Astrocyte (in vitro differentiated cells and primary cell): Measurements from ENCODE around the gene BICDL2. TPM values are rescaled to one million over a fixed set of nuclear protein-coding genes. Genes with fewer than 3 reads are reported as not detected.
"Not testable (repeated sequence)": the region's sequence is repeated elsewhere in the genome, so short reads cannot be mapped to it uniquely, and the experiment has no call there.

Experiments
- DNase-seq: peaks from one replicate; pipeline ENCODE4 v3.0.0-alpha.2; 2010; ENCODE audit warnings: low read depth
- FAIRE-seq: peaks from 2 replicates; lab custom pipeline; 2011; peaks lifted over from hg19 to GRCh38; lab: Jason Lieb, UNC
- H2AFZ ChIP-seq: 2 replicates; pipeline ENCODE4 v1.6.0; 2012; ENCODE audit warnings: low read depth, low read length, inconsistent platforms
- H3K27ac ChIP-seq: 2 replicates; pipeline ENCODE4 v1.5.1; 2011; ENCODE audit warnings: low read depth, low read length, inconsistent platforms
- H3K27me3 ChIP-seq: 2 replicates; pipeline ENCODE4 v1.6.0; 2011; ENCODE audit warnings: low read length, inconsistent platforms; ENCODE audit not compliant: insufficient read depth
- H3K36me3 ChIP-seq: 2 replicates; pipeline ENCODE4 v1.5.1; 2011; ENCODE audit warnings: low read length, inconsistent platforms; ENCODE audit not compliant: insufficient read depth
- H3K4me1 ChIP-seq: 2 replicates; pipeline ENCODE4 v1.5.1; 2011; ENCODE audit warnings: low read length, inconsistent platforms; ENCODE audit not compliant: insufficient read depth
- H3K4me2 ChIP-seq: 2 replicates; pipeline ENCODE4 v1.6.0; 2012; ENCODE audit warnings: low read length, inconsistent platforms
- H3K4me3 ChIP-seq: 2 replicates; pipeline ENCODE4 v1.5.1; 2011; ENCODE audit warnings: low read depth, mild to moderate bottlenecking, low read length, inconsistent platforms; ENCODE audit not compliant: insufficient read depth
- H3K79me2 ChIP-seq: 2 replicates; pipeline ENCODE4 v1.6.0; 2012; ENCODE audit warnings: mild to moderate bottlenecking, low read length, inconsistent platforms; ENCODE audit not compliant: insufficient read depth
- H3K9ac ChIP-seq: 2 replicates; pipeline ENCODE4 v1.6.0; 2012; ENCODE audit warnings: mild to moderate bottlenecking, low read length, inconsistent platforms
- H3K9me3 ChIP-seq: 2 replicates; pipeline ENCODE4 v1.5.1; 2012; ENCODE audit warnings: low read depth, mild to moderate bottlenecking, low read length, inconsistent platforms; ENCODE audit not compliant: insufficient read depth
- H4K20me1 ChIP-seq: 2 replicates; pipeline ENCODE4 v1.6.0; 2012; ENCODE audit warnings: low read length, inconsistent platforms; ENCODE audit not compliant: insufficient read depth
- H3K27ac Mint-ChIP-seq: one replicate; pipeline ENCODE4 v1.8.0; 2021; ENCODE audit warnings: mild to moderate bottlenecking, mixed read lengths; ENCODE audit not compliant: unreplicated experiment
- H3K27me3 Mint-ChIP-seq: one replicate; pipeline ENCODE4 v1.8.0; 2021; ENCODE audit warnings: low read depth, mixed read lengths; ENCODE audit not compliant: unreplicated experiment
- H3K36me3 Mint-ChIP-seq: one replicate; pipeline ENCODE4 v1.8.0; 2021; ENCODE audit warnings: low read depth, mixed read lengths; ENCODE audit not compliant: unreplicated experiment
- H3K4me1 Mint-ChIP-seq: one replicate; pipeline ENCODE4 v1.8.0; 2021; ENCODE audit warnings: low read depth, mixed read lengths; ENCODE audit not compliant: unreplicated experiment
- H3K4me3 Mint-ChIP-seq: one replicate; pipeline ENCODE4 v1.8.0; 2021; ENCODE audit warnings: mild to moderate bottlenecking, moderate library complexity, mixed read lengths; ENCODE audit not compliant: unreplicated experiment
- H3K9me3 Mint-ChIP-seq: one replicate; pipeline ENCODE4 v1.8.0; 2021; ENCODE audit warnings: mild to moderate bottlenecking, mixed read lengths; ENCODE audit not compliant: unreplicated experiment
- EZH2 ChIP-seq: IDR thresholded peaks from 2 replicates; pipeline ENCODE4 v1.6.1; 2012; ENCODE audit warnings: mild to moderate bottlenecking, low read length, inconsistent platforms; ENCODE audit not compliant: insufficient read depth
- total RNA-seq: library from RNA; stranded (reverse); gene quantifications from 2 replicates; pipeline ENCODE4 v1.2.1, GENCODE V29; 2021
- TF ChIP-seq, protein P1 (sequence below): IDR thresholded peaks from 2 replicates; pipeline ENCODE4 v1.5.1; 2011; ENCODE audit warnings: low read depth, mild to moderate bottlenecking, inconsistent platforms, low read length, moderate library complexity; ENCODE audit not compliant: insufficient read depth

BICDL2 gene
- total RNA-seq, 1 donor from 2014 or later, result 0.16 TPM

GRCh38 chr16:3054965-3055733 is 18.4 kb upstream of the BICDL2 start:
- Mint-ChIP-seq H3K36me3 (peaks cover 10% of the 10 kb centered on the region), H3K9me3 (peaks cover 3% of the 10 kb centered on the region), H3K4me1 (no peaks in the 10 kb centered on the region), H3K27ac (no peak overlapping the region), H3K4me3 (no peak overlapping the region), H3K27me3 (peaks cover 13% of the 10 kb centered on the region)
- Histone ChIP-seq H3K9me3 (no peaks in the 10 kb centered on the region), H3K9ac (no peak overlapping the region), H3K4me2 (no peak overlapping the region), H3K4me3 (no peak overlapping the region), H3K36me3 (no peaks in the 10 kb centered on the region), H4K20me1 (peaks cover 3% of the 10 kb centered on the region), H3K27me3 (no peaks in the 10 kb centered on the region), H3K27ac (no peak overlapping the region), H3K4me1 (peaks cover 10% of the 10 kb centered on the region), H3K79me2 (no peaks in the 10 kb centered on the region), H2AFZ (no peak overlapping the region)
- DNase-seq, result no peak
- TF ChIP-seq EZH2, result no peak
- TF ChIP-seq, protein P1, sequence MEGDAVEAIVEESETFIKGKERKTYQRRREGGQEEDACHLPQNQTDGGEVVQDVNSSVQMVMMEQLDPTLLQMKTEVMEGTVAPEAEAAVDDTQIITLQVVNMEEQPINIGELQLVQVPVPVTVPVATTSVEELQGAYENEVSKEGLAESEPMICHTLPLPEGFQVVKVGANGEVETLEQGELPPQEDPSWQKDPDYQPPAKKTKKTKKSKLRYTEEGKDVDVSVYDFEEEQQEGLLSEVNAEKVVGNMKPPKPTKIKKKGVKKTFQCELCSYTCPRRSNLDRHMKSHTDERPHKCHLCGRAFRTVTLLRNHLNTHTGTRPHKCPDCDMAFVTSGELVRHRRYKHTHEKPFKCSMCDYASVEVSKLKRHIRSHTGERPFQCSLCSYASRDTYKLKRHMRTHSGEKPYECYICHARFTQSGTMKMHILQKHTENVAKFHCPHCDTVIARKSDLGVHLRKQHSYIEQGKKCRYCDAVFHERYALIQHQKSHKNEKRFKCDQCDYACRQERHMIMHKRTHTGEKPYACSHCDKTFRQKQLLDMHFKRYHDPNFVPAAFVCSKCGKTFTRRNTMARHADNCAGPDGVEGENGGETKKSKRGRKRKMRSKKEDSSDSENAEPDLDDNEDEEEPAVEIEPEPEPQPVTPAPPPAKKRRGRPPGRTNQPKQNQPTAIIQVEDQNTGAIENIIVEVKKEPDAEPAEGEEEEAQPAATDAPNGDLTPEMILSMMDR, result no peak
- no peak for FAIRE-seq

DNA sequence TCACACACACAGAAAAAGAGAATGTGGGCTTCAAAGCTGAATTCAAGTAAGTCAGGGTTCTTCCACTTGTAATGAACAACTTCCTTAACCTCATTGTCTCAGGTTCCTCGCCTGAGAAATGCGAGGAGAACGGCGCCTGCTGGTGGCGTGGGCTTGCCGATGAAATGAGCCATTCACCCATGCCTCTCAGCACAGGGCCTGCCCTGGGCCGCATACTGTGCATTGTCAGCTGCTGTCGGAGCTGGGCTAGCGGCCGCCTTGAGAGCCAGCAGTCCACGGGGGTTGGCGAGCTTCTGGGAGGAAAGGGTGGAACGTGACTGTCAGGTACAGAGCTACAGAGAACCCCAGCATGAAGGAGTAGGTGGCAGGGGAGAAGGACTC is 16.6 kb upstream of the BICDL2 start:
- not testable (repeated sequence) for H3K9me3 Mint-ChIP-seq, H3K9me3 ChIP-seq, DNase-seq, H3K36me3 Mint-ChIP-seq, FAIRE-seq, H3K27me3 ChIP-seq, H3K36me3 ChIP-seq, H3K4me3 Mint-ChIP-seq, H4K20me1 ChIP-seq, H3K4me3 ChIP-seq, H3K4me2 ChIP-seq, H3K4me1 ChIP-seq, H3K9ac ChIP-seq, H3K4me1 Mint-ChIP-seq, H3K27ac Mint-ChIP-seq, H2AFZ ChIP-seq, H3K27ac ChIP-seq, H3K79me2 ChIP-seq
- H3K27me3 Mint-ChIP-seq, result peaks cover 21% of the 10 kb centered on the region

DNA sequence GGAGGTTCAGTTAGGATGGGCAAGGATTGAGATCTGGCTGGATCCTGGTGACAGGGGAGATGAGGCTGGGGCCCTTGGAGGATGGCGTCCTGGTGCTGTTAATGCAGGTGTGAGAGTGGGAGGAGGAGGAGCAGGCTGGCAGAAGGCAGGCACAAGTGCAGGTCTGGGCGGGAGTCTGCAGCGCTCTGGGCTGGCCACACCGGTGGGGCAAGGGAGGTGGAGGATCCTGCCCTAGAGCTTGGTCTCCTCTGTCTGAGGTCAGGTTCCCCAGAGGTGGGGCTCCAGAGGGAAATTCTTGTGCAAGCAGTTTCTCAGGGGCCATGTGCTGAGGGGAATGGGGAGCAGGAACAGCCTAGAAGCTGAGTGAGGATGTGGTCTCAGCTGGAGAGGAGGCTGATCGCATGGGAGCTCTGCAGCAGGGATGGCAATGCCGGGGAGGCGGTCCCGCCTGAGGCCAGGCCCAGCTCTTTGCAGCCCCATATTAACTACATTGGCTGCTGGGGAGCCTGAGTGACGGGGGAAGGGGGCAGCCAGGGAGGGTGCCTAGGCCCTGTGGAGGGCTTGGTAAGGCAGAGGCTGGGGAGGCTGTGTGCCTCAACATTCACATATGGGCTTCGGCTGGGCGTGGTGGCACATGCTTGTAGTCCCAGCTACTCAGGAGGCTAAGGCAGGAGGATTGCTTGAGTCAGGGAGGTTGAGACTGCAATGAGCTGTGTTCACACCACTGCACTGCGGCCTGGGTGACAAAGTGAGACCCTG is 16.0 kb upstream of the BICDL2 start:
- not testable (repeated sequence) for H3K4me1 ChIP-seq, H4K20me1 ChIP-seq, H3K9me3 Mint-ChIP-seq, H3K27ac ChIP-seq, H3K36me3 ChIP-seq, H3K9me3 ChIP-seq, H3K4me1 Mint-ChIP-seq, FAIRE-seq, H3K36me3 Mint-ChIP-seq, H3K27me3 ChIP-seq, DNase-seq, H3K9ac ChIP-seq, H3K27ac Mint-ChIP-seq, H3K4me3 ChIP-seq, H3K4me3 Mint-ChIP-seq, H2AFZ ChIP-seq, H3K4me2 ChIP-seq, H3K79me2 ChIP-seq
- H3K27me3 Mint-ChIP-seq, result peaks cover 25% of the 10 kb centered on the region
